Thoracic aorta (tissue), 2 donors: ENCODE data around the gene CCDC172. TPM values are rescaled to one million over a fixed set of nuclear protein-coding genes. Genes with fewer than 3 reads are reported as not detected.

Experiments used
- ATAC-seq: fragments of 150-250 bp; one replicate; pipeline ENCODE4 v1.8.0; 2017; ENCODE audit warnings: low read depth; ENCODE audit not compliant: insufficient number of reproducible peaks, low FRiP score
- DNase-seq: peaks from one replicate; pipeline ENCODE4 v3.0.0-alpha.2; 2020; ENCODE audit warnings: low spot score
- H3K27ac ChIP-seq, 2 donors: fragments of 200-600 bp; sonication (generic); 1 replicate in 1 of 2; 2 replicates in 1 of 2; pipeline ENCODE4 v1.5.1; 2016; ENCODE audit warnings: mild to moderate bottlenecking in 2 of 2, moderate library complexity in 2 of 2
- H3K27me3 ChIP-seq: fragments of 200-600 bp; sonication (generic); replicated peaks from 2 replicates; pipeline ENCODE4 v1.6.0; 2016; ENCODE audit warnings: mild to moderate bottlenecking; ENCODE audit not compliant: insufficient read depth
- H3K36me3 ChIP-seq: fragments of 200-600 bp; sonication (generic); one replicate; pipeline ENCODE4 v1.5.1; 2016
- H3K4me1 ChIP-seq, 2 donors: fragments of 200-600 bp; sonication (generic); 1 replicate in 1 of 2; 2 replicates in 1 of 2; pipeline versions ENCODE4 v1.5.1 to v1.6.0; 2016; ENCODE audit warnings: low read depth in 2 of 2, mild to moderate bottlenecking in 1 of 2; ENCODE audit not compliant: control insufficient read depth in 1 of 2
- H3K4me3 ChIP-seq: fragments of 200-600 bp; sonication (generic); 2 replicates; pipeline ENCODE4 v1.5.1; 2016; ENCODE audit warnings: mild to moderate bottlenecking
- H3K9me3 ChIP-seq: fragments of 200-600 bp; sonication (generic); 2 replicates; pipeline ENCODE4 v1.5.1; 2016
- total RNA-seq, 2 donors: library from RNA; depleted of rRNA; stranded (reverse); fragments of >200 nt; gene quantifications; one replicate each; pipeline versions ENCODE4 v1.1.0 to v1.2.3, GENCODE V29; 2016
- TF ChIP-seq, protein P1 (sequence below): fragments of 200-600 bp; sonication (generic); IDR thresholded peaks from one replicate; pipeline ENCODE4 v1.5.1; 2019; ENCODE audit warnings: antibody characterized with exemption

The CCDC172 gene, protein sequence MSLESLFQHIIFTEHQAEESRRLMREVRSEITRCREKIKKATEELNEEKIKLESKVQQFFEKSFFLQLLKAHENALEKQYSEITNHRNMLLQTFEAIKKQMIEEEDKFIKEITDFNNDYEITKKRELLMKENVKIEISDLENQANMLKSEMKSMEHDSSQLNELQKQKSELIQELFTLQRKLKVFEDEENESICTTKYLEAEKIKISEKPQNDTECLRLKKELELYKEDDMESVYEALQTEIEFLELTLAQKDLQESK
- total RNA-seq: not detected

DNA sequence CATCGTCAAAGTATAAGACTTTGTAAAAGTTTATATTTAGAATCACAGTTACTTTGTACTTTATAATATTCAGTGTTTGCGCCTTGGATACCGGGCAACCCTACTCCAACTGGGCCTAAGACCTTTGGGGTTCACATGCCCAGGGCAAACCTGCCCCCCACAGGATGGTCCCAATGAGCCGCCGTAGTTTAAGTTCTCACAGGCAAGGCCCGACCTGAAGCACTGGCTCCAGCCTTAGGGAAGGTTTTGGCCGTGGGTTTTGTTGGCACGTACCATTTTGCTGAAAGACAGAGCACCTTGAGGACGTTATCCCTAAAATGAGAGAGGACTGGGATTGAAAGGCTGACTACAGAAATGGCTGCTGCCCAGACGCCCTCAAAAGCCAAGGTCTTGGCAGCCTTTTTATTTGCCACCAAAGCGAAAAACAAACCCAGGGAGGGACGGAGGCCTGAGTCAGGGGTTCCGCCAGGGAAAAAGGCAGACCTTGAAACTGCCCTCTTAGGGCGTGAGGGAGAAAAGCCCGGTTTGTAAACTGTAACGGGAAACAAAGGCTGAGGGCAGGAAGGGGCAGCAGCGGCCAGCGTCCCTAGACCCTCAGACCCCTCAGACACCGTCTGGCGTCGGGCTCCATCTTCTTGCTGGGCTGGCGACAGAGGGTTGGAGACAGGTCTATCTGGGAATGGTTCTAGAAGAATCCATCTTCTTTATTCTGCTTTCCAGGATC, at the start of gene CCDC172:
Gene CCDC172, plus strand, starts transcription at position 222 of the 724 bp plus-strand sequence. CDS start 564 bp downstream, outside the sequence.
- no peaks in the 10 kb centered on the region for H3K27me3 ChIP-seq
- H3K4me3 ChIP-seq: no peak within 1 kb of the TSS
- no peaks in the 10 kb centered on the region for H3K36me3 ChIP-seq
- no peak within 1 kb of the TSS for H3K27ac ChIP-seq
- no peak for DNase-seq
- TF ChIP-seq, protein P1, sequence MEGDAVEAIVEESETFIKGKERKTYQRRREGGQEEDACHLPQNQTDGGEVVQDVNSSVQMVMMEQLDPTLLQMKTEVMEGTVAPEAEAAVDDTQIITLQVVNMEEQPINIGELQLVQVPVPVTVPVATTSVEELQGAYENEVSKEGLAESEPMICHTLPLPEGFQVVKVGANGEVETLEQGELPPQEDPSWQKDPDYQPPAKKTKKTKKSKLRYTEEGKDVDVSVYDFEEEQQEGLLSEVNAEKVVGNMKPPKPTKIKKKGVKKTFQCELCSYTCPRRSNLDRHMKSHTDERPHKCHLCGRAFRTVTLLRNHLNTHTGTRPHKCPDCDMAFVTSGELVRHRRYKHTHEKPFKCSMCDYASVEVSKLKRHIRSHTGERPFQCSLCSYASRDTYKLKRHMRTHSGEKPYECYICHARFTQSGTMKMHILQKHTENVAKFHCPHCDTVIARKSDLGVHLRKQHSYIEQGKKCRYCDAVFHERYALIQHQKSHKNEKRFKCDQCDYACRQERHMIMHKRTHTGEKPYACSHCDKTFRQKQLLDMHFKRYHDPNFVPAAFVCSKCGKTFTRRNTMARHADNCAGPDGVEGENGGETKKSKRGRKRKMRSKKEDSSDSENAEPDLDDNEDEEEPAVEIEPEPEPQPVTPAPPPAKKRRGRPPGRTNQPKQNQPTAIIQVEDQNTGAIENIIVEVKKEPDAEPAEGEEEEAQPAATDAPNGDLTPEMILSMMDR: no peak
- H3K9me3 ChIP-seq: no peaks in the 10 kb centered on the region
- H3K4me1 ChIP-seq: no peaks in the 10 kb centered on the region
- ATAC-seq: no peak

GRCh38 chr10:116276981-116277380, 47.3 kb upstream of the CCDC172 start:
- no peaks in the 10 kb centered on the region for H3K36me3 ChIP-seq
- no peak overlapping the region for H3K4me3 ChIP-seq
- DNase-seq (no peak), ATAC-seq (no peak)
- H3K27me3 ChIP-seq: no peaks in the 10 kb centered on the region
- no peak overlapping the region for H3K27ac ChIP-seq
- TF ChIP-seq, protein P1: no peak
- H3K9me3 ChIP-seq: no peaks in the 10 kb centered on the region
- peaks cover 0 to 14% of the 10 kb centered on the region in 2 donors for H3K4me1 ChIP-seq

DNA sequence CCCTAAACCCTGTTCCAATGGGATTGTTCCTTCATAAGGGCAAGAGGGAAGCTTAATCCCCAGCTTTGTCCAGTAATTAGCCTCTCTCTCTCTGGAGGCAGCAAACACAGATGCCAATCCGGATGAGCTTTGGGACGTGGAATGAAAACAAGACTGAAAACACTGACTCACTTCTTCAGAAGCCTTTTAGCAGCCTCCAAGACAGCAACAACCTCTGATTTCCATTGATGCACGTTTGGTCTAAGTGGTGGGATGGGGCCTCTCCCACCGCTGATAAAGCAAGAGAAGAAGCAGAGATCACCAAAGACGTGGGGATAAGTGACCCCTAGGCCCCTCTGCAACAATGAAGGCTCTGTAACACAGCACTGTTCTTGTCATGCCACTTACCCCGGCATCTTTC, 45.4 kb upstream of the CCDC172 start:
- no peak overlapping the region for H3K27ac ChIP-seq
- H3K36me3 ChIP-seq: no peaks in the 10 kb centered on the region
- H3K4me1 ChIP-seq: peaks cover 0 to 9% of the 10 kb centered on the region in 2 donors
- DNase-seq (no peak), ATAC-seq (no peak)
- no peaks in the 10 kb centered on the region for H3K9me3 ChIP-seq
- no peaks in the 10 kb centered on the region for H3K27me3 ChIP-seq
- H3K4me3 ChIP-seq: no peak overlapping the region
- TF ChIP-seq, protein P1: no peak

- Histone ChIP-seq H3K27ac (no peak overlapping the region), H3K4me1 (no peaks in the 10 kb centered on the region), H3K27me3 (no peaks in the 10 kb centered on the region), H3K9me3 (no peaks in the 10 kb centered on the region), H3K36me3 (no peaks in the 10 kb centered on the region), H3K4me3 (no peak overlapping the region)
- ATAC-seq: no peak
- no peak for DNase-seq
- TF ChIP-seq, protein P1: no peak
Observed at GRCh38 chr10:116281775-116282174, 42.5 kb upstream of the CCDC172 start.

GRCh38 chr10:116286626-116287200, 37.5 kb upstream of the CCDC172 start:
- TF ChIP-seq, protein P1: no peak
- DNase-seq: no peak

More at GRCh38 chr10:116286626-116287200, 37.5 kb upstream of the CCDC172 start:
- H3K27me3 ChIP-seq: no peaks in the 10 kb centered on the region
- no peaks in the 10 kb centered on the region for H3K4me1 ChIP-seq
- no peaks in the 10 kb centered on the region for H3K36me3 ChIP-seq
- no peak for ATAC-seq
- H3K9me3 ChIP-seq: no peaks in the 10 kb centered on the region
- no peak overlapping the region for H3K4me3 ChIP-seq
- no peak overlapping the region for H3K27ac ChIP-seq
